IMR-90 (cell line): ENCODE results near the gene MOXD1. TPM values are rescaled to one million over a fixed set of nuclear protein-coding genes. Genes with fewer than 3 reads are reported as not detected.

Experiments
- ATAC-seq: fragments of 200-7000 bp; cut with Tn5 transposase; 2 replicates; pipeline ENCODE4 v1.9.1; 2020; ENCODE audit warnings: low read depth, mild to moderate bottlenecking, moderate library complexity
- BruUV-seq: library from RNA; stranded (reverse); fragments of 400-500 nt; replicated peaks from 2 replicates; lab custom pipeline; 2021; lab: Mats Ljungman, UMichigan
- CTCF ChIA-PET: fragments of 300-600 bp; formaldehyde crosslinking; extraction: SDS; loops from one replicate; lab custom pipeline; 2021; ENCODE audit warnings: antibody characterized with exemption; lab: Yijun Ruan, JAX
- POLR2A ChIA-PET: fragments of 300-600 bp; sonication (Branson Sonifier 250); formaldehyde crosslinking; loops from one replicate; lab custom pipeline; 2022; ENCODE audit warnings: antibody characterized with exemption; ENCODE audit not compliant: unreplicated experiment; lab: Charles Lee
- DNase-seq: peaks from one replicate; pipeline ENCODE4 v3.0.0; 2013
- H2AFZ ChIP-seq: replicated peaks from 2 replicates; pipeline ENCODE3; 2013; ENCODE audit warnings: low read length, mild to moderate bottlenecking; ENCODE audit not compliant: poor library complexity
- H2AK5ac ChIP-seq: 2 replicates; pipeline ENCODE4 v1.6.1; 2013; ENCODE audit warnings: low read depth, low read length, inconsistent platforms
- H2AK9ac ChIP-seq: replicated peaks from 2 replicates; pipeline ENCODE3; 2013; ENCODE audit warnings: mild to moderate bottlenecking, low read depth, low read length, moderate library complexity; ENCODE audit not compliant: poor library complexity
- H2BK120ac ChIP-seq: 2 replicates; pipeline ENCODE4 v1.6.1; 2013; ENCODE audit warnings: low read depth, low read length, inconsistent platforms
- H2BK15ac ChIP-seq: 3 replicates; pipeline ENCODE4 v1.6.1; 2013; ENCODE audit warnings: low read depth, low read length, inconsistent platforms
- H2BK20ac ChIP-seq: 2 replicates; pipeline ENCODE4 v1.6.1; 2013; ENCODE audit warnings: low read depth, mild to moderate bottlenecking, inconsistent platforms, low read length, moderate library complexity
- H2BK5ac ChIP-seq: 2 replicates; pipeline ENCODE4 v1.6.1; 2013; ENCODE audit warnings: mild to moderate bottlenecking, low read depth, low read length, inconsistent platforms; ENCODE audit not compliant: poor library complexity, severe bottlenecking
- H3K14ac ChIP-seq: replicated peaks from 2 replicates; pipeline ENCODE4 v1.6.1; 2013; ENCODE audit warnings: low read depth, low read length, inconsistent platforms
- H3K18ac ChIP-seq: 2 replicates; pipeline ENCODE4 v1.6.1; 2013; ENCODE audit warnings: low read depth, low read length, control low read depth
- H3K23ac ChIP-seq: 2 replicates; pipeline ENCODE4 v1.6.1; 2013; ENCODE audit warnings: low read depth, low read length, inconsistent platforms
- H3K27ac ChIP-seq: 2 replicates; pipeline ENCODE4 v1.5.1; 2013; ENCODE audit warnings: mild to moderate bottlenecking, control low read depth, low read length; ENCODE audit not compliant: insufficient read depth
- H3K27me3 ChIP-seq: 2 replicates; pipeline ENCODE4 v1.6.1; 2013; ENCODE audit warnings: low read length; ENCODE audit not compliant: control insufficient read depth, insufficient read depth
- H3K36me3 ChIP-seq: 2 replicates; pipeline ENCODE4 v1.6.1; 2013; ENCODE audit warnings: low read length, mixed read lengths; ENCODE audit not compliant: control insufficient read depth, insufficient read depth
- H3K4ac ChIP-seq: 2 replicates; pipeline ENCODE4 v1.6.1; 2013; ENCODE audit warnings: low read depth, low read length, inconsistent platforms
- H3K4me1 ChIP-seq: 2 replicates; pipeline ENCODE4 v1.6.1; 2013; ENCODE audit warnings: low read length, mixed read lengths; ENCODE audit not compliant: control insufficient read depth, insufficient read depth
- H3K4me2 ChIP-seq: 2 replicates; pipeline ENCODE4 v1.6.1; 2013; ENCODE audit warnings: low read depth, mild to moderate bottlenecking, control low read depth, low read length, moderate library complexity
- H3K4me3 ChIP-seq: 2 replicates; pipeline ENCODE4 v1.5.1; 2013; ENCODE audit warnings: low read depth, mild to moderate bottlenecking, control low read depth, low read length, moderate library complexity; ENCODE audit not compliant: insufficient read depth
- H3K56ac ChIP-seq: 2 replicates; pipeline ENCODE4 v1.6.1; 2013; ENCODE audit warnings: low read length, inconsistent platforms; ENCODE audit not compliant: insufficient read depth; ENCODE audit errors: extremely low read depth
- H3K79me1 ChIP-seq, 2 experiments: 2 replicates each; pipeline ENCODE4 v1.6.1; 2013; ENCODE audit warnings: low read length in 2 of 2, inconsistent platforms in 1 of 2, low read depth in 1 of 2
- H3K9ac ChIP-seq: 2 replicates; pipeline ENCODE4 v1.6.1; 2013; ENCODE audit warnings: low read depth, low read length, control low read depth
- H3K9me1 ChIP-seq: 2 replicates; pipeline ENCODE4 v1.6.1; 2013; ENCODE audit warnings: low read length, inconsistent platforms; ENCODE audit not compliant: insufficient read depth
- H3K9me3 ChIP-seq: 2 replicates; pipeline ENCODE4 v1.6.1; 2013; ENCODE audit warnings: low read length; ENCODE audit not compliant: control insufficient read depth, insufficient read depth
- H4K20me1 ChIP-seq: 2 replicates; pipeline ENCODE4 v1.6.1; 2013; ENCODE audit warnings: low read length, inconsistent platforms; ENCODE audit not compliant: insufficient read depth
- H4K5ac ChIP-seq: 2 replicates; pipeline ENCODE4 v1.6.1; 2013; ENCODE audit warnings: mild to moderate bottlenecking, low read depth, low read length, control low read depth
- H4K8ac ChIP-seq, 2 experiments: 2 replicates each; pipeline ENCODE4 v1.6.1; 2013; ENCODE audit warnings: low read depth in 2 of 2, low read length in 2 of 2, control low read depth in 1 of 2, inconsistent platforms in 1 of 2
- H4K91ac ChIP-seq: 2 replicates; pipeline ENCODE4 v1.6.1; 2013; ENCODE audit warnings: low read depth, low read length, inconsistent platforms; ENCODE audit not compliant: insufficient read depth
- BHLHE40 ChIP-seq: fragments of 150-350 bp; IDR thresholded peaks from 2 replicates; pipeline ENCODE4 v1.6.1; 2016; ENCODE audit warnings: mild to moderate bottlenecking, low read depth, low read length
- CEBPB ChIP-seq: IDR thresholded peaks from 2 replicates; pipeline ENCODE4 v1.6.1; 2012; ENCODE audit warnings: low read depth, low read length, improper control_type of control experiment
- CHD1 ChIP-seq: IDR thresholded peaks from 2 replicates; pipeline ENCODE4 v1.6.1; 2012; ENCODE audit warnings: low read depth, low read length, improper control_type of control experiment
- CTCF ChIP-seq: conservative IDR thresholded peaks from 2 replicates; pipeline ENCODE4 v1.5.1; 2012; ENCODE audit warnings: mild to moderate bottlenecking, low read depth, low read length, improper control_type of control experiment
- ELK1 ChIP-seq: fragments of 150-350 bp; IDR thresholded peaks from 2 replicates; pipeline ENCODE4 v1.6.1; 2016; ENCODE audit warnings: low read depth, mild to moderate bottlenecking, low read length, moderate library complexity, borderline replicate concordance
- FOS ChIP-seq: fragments of 150-350 bp; IDR thresholded peaks from 2 replicates; pipeline ENCODE4 v1.6.1; 2016; ENCODE audit warnings: low read depth, low read length
- MXI1 ChIP-seq: IDR thresholded peaks from 2 replicates; pipeline ENCODE4 v1.6.1; 2012; ENCODE audit warnings: low read depth, mild to moderate bottlenecking, low read length, moderate library complexity, borderline replicate concordance
- NFE2L2 ChIP-seq: fragments of 150-350 bp; IDR thresholded peaks from 2 replicates; pipeline ENCODE4 v1.6.1; 2016; ENCODE audit warnings: low read depth, mild to moderate bottlenecking, low read length
- POLR2A ChIP-seq: IDR thresholded peaks from 2 replicates; pipeline ENCODE4 v1.6.1; 2012; ENCODE audit warnings: mild to moderate bottlenecking, low read depth, low read length
- RAD21 ChIP-seq: IDR thresholded peaks from 2 replicates; pipeline ENCODE4 v1.6.1; 2012; ENCODE audit warnings: low read length, improper control_type of control experiment
- RCOR1 ChIP-seq: IDR thresholded peaks from 2 replicates; pipeline ENCODE4 v1.6.1; 2012; ENCODE audit warnings: mild to moderate bottlenecking, low read length, improper control_type of control experiment; ENCODE audit not compliant: insufficient replicate concordance
- RFX5 ChIP-seq: IDR thresholded peaks from 2 replicates; pipeline ENCODE4 v1.8.0; 2012; ENCODE audit warnings: low read depth, mild to moderate bottlenecking, low read length, moderate library complexity
- SMC3 ChIP-seq: fragments of 150-350 bp; IDR thresholded peaks from 2 replicates; pipeline ENCODE4 v1.6.1; 2016; ENCODE audit warnings: low read depth, mild to moderate bottlenecking, antibody characterized with exemption, low read length, moderate library complexity
- USF2 ChIP-seq: fragments of 150-350 bp; IDR thresholded peaks from 2 replicates; pipeline ENCODE4 v1.6.1; 2017; ENCODE audit warnings: mild to moderate bottlenecking, antibody characterized with exemption, low read length, low read depth
- WGBS, 2 experiments: methylation state at CpG; one replicate each; pipeline versions ENCODE4 v1.1.5 to v1.1.7; 2013; ENCODE audit warnings: missing lambda C conversion rate in 2 of 2; ENCODE audit not compliant: insufficient read length in 1 of 2; ENCODE audit errors: extremely low coverage in 2 of 2; 5-methylcytosine and 5-hydroxymethylcytosine counted together
- dilution Hi-C: fragments of 300-500 bp; cut with HindIII; formaldehyde crosslinking; loops from one replicate; pipeline ENCODE4 v1.14.3; 2018; ENCODE audit warnings: low sequenced_read_pairs; ENCODE audit not compliant: unreplicated experiment
- in situ Hi-C: fragments of 300-500 bp; cut with MboI; formaldehyde crosslinking; loops from 3 replicates; pipeline ENCODE4 v1.14.3; 2019; ENCODE audit warnings: low sequenced_read_pairs, inconsistent platforms, mixed read lengths
- intact Hi-C: fragments of 100-400 bp; cut with micrococcal nuclease; formaldehyde crosslinking; loops from 2 replicates; pipeline ENCODE4 v1.10.0; 2022
- polyA plus RNA-seq, 3 experiments: library from polyadenylated mRNA; depleted of rRNA; stranded (reverse); fragments of >200 nt; gene quantifications; 2 replicates each; pipeline ENCODE4 v1.2.3, GENCODE V29; 2012; ENCODE audit warnings: low replicate concordance in 1 of 3
- total RNA-seq: library from RNA; depleted of rRNA; stranded (reverse); fragments of >200 nt; gene quantifications from 2 replicates; pipeline ENCODE4 v1.2.3, GENCODE V29; 2012

Gene MOXD1
- total and polyA plus RNA-seq, 2 of the 4 experiments (the other 2 are of a cell fraction), result 10.0 to 19.4 TPM

- Histone ChIP-seq H2BK20ac (no peak overlapping the region), H2BK120ac (no peak overlapping the region), H3K23ac (no peak overlapping the region), H3K27ac (no peak overlapping the region), H3K18ac (no peak overlapping the region), H3K4me2 (no peak overlapping the region), H2AFZ (no peak overlapping the region), H4K20me1 (no peaks in the 10 kb centered on the region), H3K9me3 (peaks cover 4% of the 10 kb centered on the region), H2AK5ac (no peak overlapping the region), H2BK5ac (no peak overlapping the region), H3K9ac (no peak overlapping the region), H3K4me1 (no peaks in the 10 kb centered on the region), H4K8ac (no peak overlapping the region), H3K4me3 (no peak overlapping the region), H3K79me1 (no peaks in the 10 kb centered on the region), H3K4ac (no peak overlapping the region), H4K91ac (no peak overlapping the region), H4K5ac (no peak overlapping the region), H3K27me3 (no peaks in the 10 kb centered on the region), H2AK9ac (no peak overlapping the region), H3K36me3 (no peaks in the 10 kb centered on the region), H3K14ac (no peak overlapping the region), H2BK15ac (no peak overlapping the region), H3K56ac (no peak overlapping the region), H3K9me1 (no peaks in the 10 kb centered on the region)
- no TSS peak for BruUV-seq
- no peak for TF ChIP-seq MXI1
- no peak for TF ChIP-seq CHD1
- no peak for TF ChIP-seq RAD21
- no peak for TF ChIP-seq CTCF
- TF ChIP-seq CEBPB, result no peak
- TF ChIP-seq RCOR1, result no peak
- no peak for TF ChIP-seq POLR2A
- TF ChIP-seq ELK1, result no peak
- TF ChIP-seq USF2, result no peak
- TF ChIP-seq SMC3, result no peak
- TF ChIP-seq NFE2L2, result no peak
- no peak for TF ChIP-seq BHLHE40
- no peak for TF ChIP-seq RFX5
- no peak for TF ChIP-seq FOS
- ATAC-seq (no peak), DNase-seq (no peak)
- dilution Hi-C loops, result no loop called here
- CTCF ChIA-PET, result no interaction called here
- WGBS, 2 experiments, result 80% methylated on average over 3 of the region's 5 CpGs; no CpG with 5 or more reads in 1 of the 2 experiments
- intact Hi-C loops, result no loop called here
- POLR2A ChIA-PET, result no interaction called here
- in situ Hi-C loops, result loop anchor here (5.0 kb wide), 1 partner anchor 58 kb away; no protein-coding TSS in a partner anchor
These were observed 13.5 kb upstream of the MOXD1 start for GRCh38 chr6:132414761-132415160.
